PC-3 (cell line): Measurements from ENCODE around the gene MIXL1.

Source experiments
- EZH2 ChIP-seq: fragments of 300-600 bp; sonication (generic); IDR thresholded peaks from one replicate; pipeline ENCODE4 v1.6.1; 2017; ENCODE audit warnings: antibody characterized with exemption, mild to moderate bottlenecking, low read length; ENCODE audit not compliant: unreplicated experiment
- TF ChIP-seq, protein P1 (sequence below): fragments of 300-600 bp; sonication (generic); conservative IDR thresholded peaks from 2 replicates; pipeline ENCODE4 v1.5.1; 2017; ENCODE audit warnings: antibody characterized with exemption, low read depth, mild to moderate bottlenecking, low read length

DNA sequence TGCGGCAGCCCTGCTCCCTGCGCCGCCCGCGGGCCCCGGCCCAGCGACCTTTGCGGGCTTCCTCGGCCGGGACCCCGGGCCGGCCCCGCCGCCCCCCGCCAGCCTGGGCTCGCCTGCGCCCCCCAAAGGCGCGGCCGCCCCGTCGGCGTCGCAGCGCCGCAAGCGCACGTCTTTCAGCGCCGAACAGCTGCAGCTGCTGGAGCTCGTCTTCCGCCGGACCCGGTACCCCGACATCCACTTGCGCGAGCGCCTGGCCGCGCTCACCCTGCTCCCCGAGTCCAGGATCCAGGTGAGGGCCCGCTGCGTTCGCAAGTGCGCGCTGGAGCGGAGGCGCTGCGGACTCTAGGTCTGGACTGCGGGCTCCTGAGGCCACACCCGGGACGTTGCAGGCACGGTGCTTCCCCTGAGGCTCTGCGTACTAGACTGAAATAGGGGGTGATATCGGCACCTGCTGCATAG, 351 bp downstream of the MIXL1 start:
- TF ChIP-seq, protein P1, sequence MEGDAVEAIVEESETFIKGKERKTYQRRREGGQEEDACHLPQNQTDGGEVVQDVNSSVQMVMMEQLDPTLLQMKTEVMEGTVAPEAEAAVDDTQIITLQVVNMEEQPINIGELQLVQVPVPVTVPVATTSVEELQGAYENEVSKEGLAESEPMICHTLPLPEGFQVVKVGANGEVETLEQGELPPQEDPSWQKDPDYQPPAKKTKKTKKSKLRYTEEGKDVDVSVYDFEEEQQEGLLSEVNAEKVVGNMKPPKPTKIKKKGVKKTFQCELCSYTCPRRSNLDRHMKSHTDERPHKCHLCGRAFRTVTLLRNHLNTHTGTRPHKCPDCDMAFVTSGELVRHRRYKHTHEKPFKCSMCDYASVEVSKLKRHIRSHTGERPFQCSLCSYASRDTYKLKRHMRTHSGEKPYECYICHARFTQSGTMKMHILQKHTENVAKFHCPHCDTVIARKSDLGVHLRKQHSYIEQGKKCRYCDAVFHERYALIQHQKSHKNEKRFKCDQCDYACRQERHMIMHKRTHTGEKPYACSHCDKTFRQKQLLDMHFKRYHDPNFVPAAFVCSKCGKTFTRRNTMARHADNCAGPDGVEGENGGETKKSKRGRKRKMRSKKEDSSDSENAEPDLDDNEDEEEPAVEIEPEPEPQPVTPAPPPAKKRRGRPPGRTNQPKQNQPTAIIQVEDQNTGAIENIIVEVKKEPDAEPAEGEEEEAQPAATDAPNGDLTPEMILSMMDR, result no peak
- no peak for TF ChIP-seq EZH2
